NB4 (cell line): ENCODE data around the gene QSOX2.
A peak's percentile ranks its signal among the peaks of the same experiment; 100 is the strongest.

Experiments
- DNase-seq: peaks from one replicate; pipeline ENCODE4 v3.0.0; 2010; ENCODE audit warnings: low read depth
- H3K4me3 ChIP-seq: one replicate; pipeline ENCODE4 v1.5.1; 2011; ENCODE audit warnings: mild to moderate bottlenecking, low read depth, low read length, moderate library complexity
- CTCF ChIP-seq: IDR thresholded peaks from one replicate; pipeline ENCODE4 v1.5.1; 2012; ENCODE audit warnings: low read depth, low read length
- MYC ChIP-seq: IDR thresholded peaks from 2 replicates; pipeline ENCODE4 v1.6.1; 2011; ENCODE audit warnings: low read depth, low read length
- POLR2A ChIP-seq: IDR thresholded peaks from 2 replicates; pipeline ENCODE4 v1.6.1; 2011; ENCODE audit warnings: mild to moderate bottlenecking; ENCODE audit not compliant: insufficient read length; ENCODE audit errors: extremely low read depth
- TF ChIP-seq, protein P1 (sequence below): IDR thresholded peaks from 2 replicates; pipeline ENCODE4 v1.6.1; 2011; ENCODE audit warnings: low read depth, low read length

The QSOX2 gene

GRCh38 chr9:136286987-136287379 lies 41.4 kb upstream of the QSOX2 start:
- no peak for DNase-seq
- TF ChIP-seq POLR2A (no peak), CTCF (no peak), MYC (no peak)
- TF ChIP-seq, protein P1, sequence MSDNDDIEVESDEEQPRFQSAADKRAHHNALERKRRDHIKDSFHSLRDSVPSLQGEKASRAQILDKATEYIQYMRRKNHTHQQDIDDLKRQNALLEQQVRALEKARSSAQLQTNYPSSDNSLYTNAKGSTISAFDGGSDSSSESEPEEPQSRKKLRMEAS, result no peak
- H3K4me3 ChIP-seq, result no peak overlapping the region

- TF ChIP-seq POLR2A (no peak), MYC (no peak), CTCF (no peak)
- TF ChIP-seq, protein P1, result no peak
- no peak overlapping the region for H3K4me3 ChIP-seq
- DNase-seq, result no peak
Measured at GRCh38 chr9:136286359-136286986, 40.9 kb upstream of the QSOX2 start.

DNA sequence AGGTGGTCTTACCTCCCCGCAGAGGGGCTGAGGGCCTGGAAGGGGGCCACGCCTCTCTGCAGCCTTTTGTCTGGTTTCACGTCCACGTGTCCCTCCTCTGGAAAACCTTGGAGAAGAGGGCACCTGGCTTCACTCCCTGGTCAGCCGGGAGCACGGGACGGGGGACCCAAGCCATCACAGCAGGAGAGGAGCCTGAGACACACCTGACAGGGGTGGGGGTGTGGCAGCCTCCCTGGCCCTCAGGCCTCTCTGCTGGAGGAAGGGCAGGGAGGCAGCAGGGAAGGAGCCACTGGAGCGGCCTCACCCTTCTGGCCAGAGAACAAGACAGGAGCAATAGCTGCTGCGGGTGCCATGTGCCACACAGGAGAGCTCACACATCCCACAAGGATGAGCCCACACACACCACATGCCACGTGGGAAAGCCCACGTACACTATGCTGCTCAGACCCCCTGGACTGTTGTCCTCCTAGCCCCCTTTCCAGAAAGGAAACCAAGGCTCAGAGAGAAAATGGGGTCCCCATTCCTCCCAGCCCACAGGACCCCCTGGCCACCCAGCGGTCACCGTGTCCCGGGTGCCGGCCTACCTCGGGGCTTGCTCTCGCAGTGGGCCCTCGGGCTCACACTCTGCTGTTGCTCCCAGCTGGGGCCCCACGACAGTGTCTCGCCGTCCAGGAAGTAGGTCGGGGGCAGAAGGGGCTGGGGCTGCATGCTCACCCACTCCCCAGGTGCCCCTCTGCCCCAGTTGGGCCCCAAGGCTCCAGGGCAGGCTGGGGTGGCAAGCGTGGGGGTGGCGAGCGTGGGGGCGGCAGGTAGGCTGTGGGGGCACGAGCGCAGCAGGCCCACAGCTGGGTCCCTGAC lies 40.1 kb upstream of the QSOX2 start:
- no peak for DNase-seq
- no peak overlapping the region for H3K4me3 ChIP-seq
- TF ChIP-seq, protein P1, result no peak

GRCh38 chr9:136284951-136285350 lies 39.3 kb upstream of the QSOX2 start:
- no peak for TF ChIP-seq POLR2A
- no peak for TF ChIP-seq MYC
- TF ChIP-seq CTCF, result no peak
- TF ChIP-seq, protein P1, result no peak
- no peak for DNase-seq
- no peak overlapping the region for H3K4me3 ChIP-seq

DNA sequence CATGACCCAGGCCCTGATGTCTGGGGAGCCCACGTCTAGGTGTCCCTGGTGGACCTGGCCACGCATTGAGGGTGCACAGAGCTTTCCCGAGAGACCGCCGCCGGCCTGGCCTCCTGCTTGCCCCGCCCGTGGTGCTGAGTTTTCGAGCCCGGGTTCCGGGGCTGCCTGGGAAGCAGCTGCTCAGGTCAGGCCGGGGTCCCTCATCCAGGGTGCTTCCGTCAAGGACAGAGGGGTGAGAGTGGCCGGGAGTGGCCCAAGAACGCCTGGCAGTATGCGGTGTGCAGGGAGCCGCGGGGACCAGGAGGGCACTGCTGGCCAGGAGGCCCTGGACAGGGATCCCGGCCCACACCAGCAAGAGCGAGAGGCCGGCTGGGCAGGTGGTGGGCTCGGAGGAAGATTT lies 38.7 kb upstream of the QSOX2 start:
- DNase-seq, result no peak
- TF ChIP-seq, protein P1, result no peak
- TF ChIP-seq POLR2A, result no peak
- no peak for TF ChIP-seq CTCF
- no peak for TF ChIP-seq MYC
- no peak overlapping the region for H3K4me3 ChIP-seq

DNA sequence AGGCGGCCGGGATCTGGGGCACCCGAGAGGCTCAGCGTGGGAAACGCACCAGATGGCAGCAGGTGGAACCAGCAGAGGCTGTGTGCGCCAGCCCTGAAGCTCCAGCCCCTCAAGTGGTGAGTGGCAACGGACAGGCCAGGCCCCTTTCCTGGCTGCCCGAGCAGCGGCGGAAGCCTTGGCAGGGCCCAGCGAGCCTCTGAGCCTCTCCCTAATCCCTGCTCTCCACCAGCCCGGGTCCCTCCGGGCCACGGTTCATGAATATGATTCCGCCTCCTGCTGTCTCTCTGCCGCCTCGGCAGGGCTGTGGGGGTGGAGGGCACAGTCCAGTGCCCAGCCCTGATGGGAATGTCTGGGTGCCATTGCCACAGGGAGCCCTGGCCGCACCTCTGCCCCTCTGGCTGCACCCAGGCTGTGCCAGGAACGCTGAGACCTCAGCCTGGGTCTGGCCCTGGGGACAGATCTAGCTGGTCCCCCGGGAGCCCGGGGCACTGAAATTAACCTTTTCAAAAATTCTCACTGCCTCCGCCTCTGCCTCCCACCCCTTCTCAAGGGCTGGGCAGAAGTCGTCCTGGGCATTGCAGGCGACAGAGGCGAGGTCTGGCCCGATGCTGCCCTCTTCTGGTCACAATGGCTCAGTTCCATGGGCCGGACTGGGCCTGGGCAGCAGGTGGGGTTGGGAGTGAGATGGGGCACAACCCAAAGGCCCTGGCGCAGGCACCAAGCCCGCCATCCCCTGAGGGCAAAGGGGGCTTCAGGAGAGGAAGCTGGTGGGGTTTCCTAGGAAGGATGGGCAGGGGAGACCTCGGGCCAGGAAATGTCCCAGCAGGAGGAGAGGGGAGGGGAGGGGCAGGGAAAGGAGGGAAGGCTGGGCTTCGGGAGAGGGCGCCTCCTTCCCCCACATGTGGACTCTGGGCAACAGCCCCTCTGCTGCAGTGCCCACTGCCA lies 38.0 kb upstream of the QSOX2 start:
- TF ChIP-seq CTCF (peak; percentile 65), POLR2A (no peak)
- TF ChIP-seq, protein P1, result no peak
- H3K4me3 ChIP-seq, result no peak overlapping the region
- DNase-seq, result peak; percentile 78
